Measurements from ENCODE around the gene TH. TPM values are rescaled to one million over a fixed set of nuclear protein-coding genes. Genes with fewer than 3 reads are reported as not detected.
A peak's percentile ranks its signal among the peaks of the same experiment; 100 is the strongest.

Gene TH
- total and polyA plus RNA-seq, 9 of the 15 experiments (the other 6 are each of a cell fraction or from before 2014, with no cell fraction given) = not detected

DNA sequence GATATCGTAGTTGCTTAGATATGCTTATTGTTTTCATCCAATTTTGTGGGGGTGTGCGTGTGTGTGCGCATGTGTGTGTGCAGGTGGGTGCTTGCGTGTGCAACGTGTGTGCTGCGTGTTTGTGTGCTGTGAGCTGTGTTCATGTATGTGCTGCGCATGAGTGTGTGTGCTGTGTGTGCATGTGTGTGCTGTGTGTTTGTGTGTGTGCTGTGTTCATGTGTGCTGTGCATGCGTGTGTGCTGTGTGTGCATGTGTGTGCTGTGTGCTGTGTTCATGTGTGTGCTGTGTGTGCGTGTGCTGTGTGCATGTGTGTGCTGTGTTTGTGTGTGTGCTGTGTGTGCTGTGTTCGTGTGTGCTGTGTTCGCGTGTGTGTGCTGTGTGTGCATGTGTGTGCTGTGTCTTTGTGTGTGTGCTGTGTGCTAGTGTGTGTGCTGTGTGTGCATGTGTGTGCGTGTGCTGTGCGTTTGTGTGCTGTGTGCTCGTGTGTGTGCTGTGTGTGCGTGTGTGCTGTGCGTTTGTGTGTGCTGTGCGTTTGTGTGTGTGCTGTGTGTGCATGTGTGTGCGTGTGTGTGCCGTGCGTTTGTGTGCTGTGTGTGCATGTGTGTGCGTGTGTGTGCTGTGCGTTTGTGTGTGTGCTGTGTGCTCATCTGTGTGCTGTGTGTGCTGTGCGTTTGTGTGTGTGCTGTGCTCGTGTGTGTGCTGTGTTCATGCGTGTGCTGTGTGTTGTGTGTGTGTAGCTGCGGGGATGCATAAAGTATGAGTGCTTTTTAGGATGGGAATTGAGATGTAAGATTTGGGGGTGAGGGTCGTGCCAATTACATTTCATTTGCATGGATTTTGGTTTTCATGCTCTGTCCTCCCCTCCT lies 40.0 kb downstream of the TH start:
- ChIA-PET CTCF (ENCODE audit: low intra/inter-chr PET ratio) (no interaction called here), POLR2A (no interaction called here)
- Histone ChIP-seq H3K36me3 (ENCODE audit: control insufficient read depth, insufficient read depth, low read length) (no peaks in the 10 kb centered on the region), H3K4me3 (no peak overlapping the region), H3K4me2 (ENCODE audit: insufficient read depth, low read length) (no peak overlapping the region), H3K9me1 (ENCODE audit: control insufficient read depth, insufficient read depth, low read length) (no peaks in the 10 kb centered on the region), H3K9ac (ENCODE audit: insufficient read depth in 1 of 2, low read depth in 2 of 2, low read length in 2 of 2) (no peak overlapping the region), H3K79me2 (ENCODE audit: control insufficient read depth, insufficient read depth, low read length) (no peaks in the 10 kb centered on the region), H4K20me1 (replicated peaks; ENCODE audit: control insufficient read depth, insufficient read depth, low read length) (no peaks in the 10 kb centered on the region), H3K4me1 (replicated peaks in 1 of 2; ENCODE audit: control insufficient read depth in 2 of 2, insufficient read depth in 2 of 2, low read length in 2 of 2) (peaks cover 0 to 14% of the 10 kb centered on the region in 2 experiments; a peak in 1 of 5 replicates), H3K27ac (ENCODE audit: extremely low read depth, low read depth, low read length) (no peak overlapping the region), H2AFZ (ENCODE audit: low read depth, low read length) (no peak overlapping the region), H3K27me3 (ENCODE audit: control insufficient read depth in 2 of 2, insufficient read depth in 2 of 2, low read length in 2 of 2) (peaks cover 7 to 51% of the 10 kb centered on the region in 2 experiments; a peak in 3 of 5 replicates), H3K9me3 (replicated peaks; ENCODE audit: control insufficient read depth, insufficient read depth, low read depth, low read length) (0 out of 2 replicates have a peak, but pooled peaks cover 3% of the 10 kb centered on the region)
- TF ChIP-seq ZNF57 (CRISPR knock-in tag; IDR thresholded peaks at IDR 0.05) (no peak), CSDE1 (IDR thresholded peaks at IDR 0.05) (no peak), BDP1 (IDR thresholded peaks at IDR 0.05; ENCODE audit: insufficient read depth, insufficient read length) (no peak), ATF1 (CRISPR knock-in tag; IDR thresholded peaks at IDR 0.05) (no peak), ATF1 (tag; IDR thresholded peaks at IDR 0.05) (no peak), EGR1 (conservative IDR thresholded peaks at IDR 0.05) (no peak), PHF20 (IDR thresholded peaks at IDR 0.05; ENCODE audit: partially characterized antibody) (peak; percentile 24)
- no peak for ATAC-seq
- intact Hi-C loops (cut with micrococcal nuclease) (no loop called here), in situ Hi-C loops (cut with MboI) (no loop called here)
- no TSS peak for BruUV-seq (replicated peaks)
- FAIRE-seq = no peak
- 16% methylated on average over 27 of the region's 28 CpGs for WGBS (ENCODE audit: insufficient coverage, low coverage, missing lambda C conversion rate)
- DNase-seq (ENCODE audit: extremely low read depth in 1 of 4, low spot score in 3 of 4) = no peak

All from K562 (cell line).